ENCODE measurements around the gene PFN1. TPM values are rescaled to one million over a fixed set of nuclear protein-coding genes. Genes with fewer than 3 reads are reported as not detected.

Gene PFN1
- total RNA-seq, 1 donor from 2014 or later: 455 TPM

- ATAC-seq: peak; percentile 85
These were observed 19.5 kb upstream of the PFN1 start, which contains the start of gene SPAG7 for GRCh38 chr17:4967539-4968485. SPAG7 (minus strand) TSS chr17:4967817; CDS start chr17:4967804, 13 bp downstream.

GRCh38 chr17:4966844-4967538, 18.7 kb upstream of the PFN1 start:
- peak; percentile 89 for ATAC-seq

DNA sequence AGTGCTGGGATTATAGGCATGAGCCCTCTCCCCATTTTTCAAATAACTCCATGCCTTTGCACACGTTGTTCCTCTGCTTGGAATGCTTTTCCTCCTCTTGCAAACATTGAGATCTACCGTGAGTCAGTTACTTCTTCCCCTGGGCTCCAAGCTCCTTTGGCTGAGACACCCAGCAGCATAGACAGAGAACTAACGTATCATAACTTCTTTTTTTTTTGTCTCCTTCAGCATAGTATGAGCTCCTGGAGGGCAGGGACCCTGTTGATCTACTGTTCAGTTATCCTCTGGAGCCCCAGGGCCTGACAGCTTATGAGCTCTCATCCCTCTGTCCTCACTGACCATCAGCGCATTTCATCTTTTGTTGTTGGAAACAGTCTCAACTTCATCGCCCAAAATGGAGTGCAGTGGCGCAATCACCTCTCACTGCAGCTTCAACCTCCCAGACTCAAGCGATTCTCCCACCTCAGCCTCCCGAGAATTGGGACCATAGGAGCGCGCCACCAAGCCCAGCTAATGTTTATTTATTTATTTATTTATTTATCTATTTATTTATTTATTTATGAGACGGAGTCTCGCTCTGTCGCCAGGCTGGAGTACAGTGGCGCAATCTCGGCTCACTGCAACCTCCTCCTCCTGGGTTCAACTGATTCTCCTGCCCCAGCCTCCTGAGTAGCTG, 17.1 kb upstream of the PFN1 start:
- ATAC-seq: no peak

DNA sequence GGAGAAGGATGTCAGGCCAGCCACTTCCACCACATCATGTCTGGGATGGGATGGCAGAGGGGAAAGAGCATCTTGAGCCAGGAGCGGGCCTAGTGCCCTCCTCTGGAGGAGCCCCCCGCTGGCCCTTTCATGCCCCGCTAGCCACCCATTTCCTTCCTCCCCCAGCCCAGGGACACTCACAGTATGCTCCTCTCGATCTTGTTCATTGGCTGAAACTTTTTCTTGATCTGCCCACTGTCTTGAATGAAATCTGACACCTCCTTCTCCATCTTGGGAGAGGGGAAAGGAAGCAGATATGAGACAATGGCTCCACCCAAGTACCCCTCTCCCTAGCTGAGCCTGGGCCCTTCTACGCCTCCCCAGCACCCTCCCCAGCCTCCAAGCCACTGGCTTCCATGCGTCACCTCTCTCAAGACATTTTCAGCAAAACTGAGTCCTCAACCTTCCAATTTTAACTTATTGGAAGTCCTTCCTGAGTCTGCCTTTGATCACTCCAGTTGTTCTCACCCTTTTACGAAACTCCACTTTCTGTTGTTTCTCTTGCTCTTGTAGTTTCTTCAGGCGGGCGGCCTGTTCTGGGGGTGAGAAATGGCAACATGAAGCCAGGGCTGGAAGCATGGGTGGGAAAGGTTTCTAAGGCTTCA, 12.1 kb upstream of the PFN1 start:
- no peak for ATAC-seq

- peak; percentile 2 for ATAC-seq
These were observed 11.1 kb upstream of the PFN1 start for GRCh38 chr17:4959261-4959965.

GRCh38 chr17:4958102-4958501, 9.8 kb upstream of the PFN1 start:
- ATAC-seq: no peak

GRCh38 chr17:4956493-4957061, 8.2 kb upstream of the PFN1 start:
- no peak for ATAC-seq

DNA sequence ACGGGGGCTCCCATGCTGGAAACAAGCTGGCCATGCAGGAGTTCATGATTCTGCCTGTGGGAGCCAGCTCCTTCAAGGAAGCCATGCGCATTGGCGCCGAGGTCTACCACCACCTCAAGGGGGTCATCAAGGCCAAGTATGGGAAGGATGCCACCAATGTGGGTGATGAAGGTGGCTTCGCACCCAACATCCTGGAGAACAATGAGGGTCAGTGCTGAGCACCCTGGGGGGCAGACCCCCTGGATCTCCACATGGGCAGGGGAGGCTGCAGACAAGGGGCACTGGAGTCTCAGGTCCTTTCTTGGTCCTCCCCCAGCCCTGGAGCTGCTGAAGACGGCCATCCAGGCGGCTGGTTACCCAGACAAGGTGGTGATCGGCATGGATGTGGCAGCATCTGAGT, 6.8 kb upstream of the PFN1 start:
- no peak for ATAC-seq

- no peak for ATAC-seq
These were observed 5.2 kb upstream of the PFN1 start for GRCh38 chr17:4953451-4953961.

DNA sequence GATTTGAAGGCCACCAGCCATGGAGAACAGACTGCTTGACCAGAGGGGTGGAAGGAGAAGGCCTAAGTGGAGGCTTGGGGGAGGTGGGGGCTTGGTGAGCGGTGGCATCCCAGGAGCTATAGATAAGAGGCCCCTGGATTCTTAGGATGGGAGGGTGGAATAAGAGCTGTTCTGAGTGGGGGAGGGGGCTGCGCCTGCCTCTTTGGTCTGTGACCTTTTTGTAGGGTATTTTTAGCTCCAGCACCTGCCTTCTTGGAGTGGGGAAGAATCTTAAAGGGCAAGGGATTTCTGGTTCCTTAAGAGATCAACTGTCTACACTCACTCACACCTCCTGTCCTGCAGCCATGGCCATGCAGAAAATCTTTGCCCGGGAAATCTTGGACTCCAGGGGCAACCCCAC, 3.2 kb upstream of the PFN1 start:
- ATAC-seq: no peak

DNA sequence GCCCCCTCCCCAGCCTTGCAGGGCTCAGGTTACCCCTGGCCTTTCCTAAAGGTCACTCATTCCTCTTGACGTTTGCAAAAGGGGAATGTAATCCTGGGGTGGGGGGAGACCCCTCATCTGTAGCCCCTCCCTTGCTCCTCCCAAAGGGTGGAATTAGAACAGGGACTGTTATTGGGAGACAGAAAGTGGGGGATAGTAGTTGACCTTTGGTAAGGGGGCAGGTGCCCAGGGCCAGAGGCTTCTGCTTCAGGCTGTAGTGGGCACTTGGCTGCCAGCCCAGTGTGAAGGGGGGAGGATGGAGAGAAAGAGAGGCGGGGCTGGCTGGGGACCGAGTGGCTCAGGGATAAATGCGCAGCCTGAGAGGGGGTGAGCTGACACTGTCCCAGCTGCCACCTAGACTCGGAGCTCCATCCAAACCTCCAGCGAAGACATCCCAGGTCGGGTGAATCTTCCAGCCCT, 2.4 kb upstream of the PFN1 start, which contains the start of gene ENO3:
Gene ENO3, plus strand, starts transcription at position 374 of the 459 bp plus-strand sequence. CDS start 711 bp downstream, outside the sequence.
- ATAC-seq: no peak

DNA sequence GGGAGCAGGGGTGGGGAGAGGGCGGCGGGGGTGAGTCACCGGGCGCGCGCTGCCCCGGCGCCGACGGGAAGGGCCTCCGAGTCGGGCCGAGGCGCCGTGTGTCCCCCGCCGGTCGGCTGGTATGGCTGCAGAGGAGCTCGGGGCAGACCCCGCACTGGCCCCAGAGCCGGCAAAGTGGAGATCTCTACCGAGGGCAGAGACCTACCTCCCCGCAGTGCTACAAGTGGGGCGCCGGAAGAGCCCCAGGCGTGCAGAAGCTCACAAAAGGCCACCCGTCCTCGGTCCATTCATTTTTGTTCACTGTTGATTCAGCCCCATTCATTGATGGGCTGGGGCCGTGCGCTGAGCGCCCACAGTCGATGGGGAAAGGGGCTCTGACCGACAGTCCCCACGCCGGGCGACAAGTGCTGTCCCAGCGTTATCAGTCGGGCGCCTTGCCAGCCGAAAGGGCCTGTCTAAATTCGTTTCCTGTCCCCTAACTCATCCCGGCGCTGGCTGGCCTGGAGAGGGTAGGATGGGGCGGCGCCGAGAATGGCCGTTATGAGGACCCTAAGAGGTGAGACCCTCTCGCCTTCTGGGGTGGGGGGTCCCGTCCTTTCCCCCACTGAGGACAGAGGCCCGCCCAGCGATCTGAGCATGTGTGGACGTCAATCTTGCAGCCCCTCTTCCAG, 1.9 kb upstream of the PFN1 start:
- peak; percentile 20 for ATAC-seq

DNA sequence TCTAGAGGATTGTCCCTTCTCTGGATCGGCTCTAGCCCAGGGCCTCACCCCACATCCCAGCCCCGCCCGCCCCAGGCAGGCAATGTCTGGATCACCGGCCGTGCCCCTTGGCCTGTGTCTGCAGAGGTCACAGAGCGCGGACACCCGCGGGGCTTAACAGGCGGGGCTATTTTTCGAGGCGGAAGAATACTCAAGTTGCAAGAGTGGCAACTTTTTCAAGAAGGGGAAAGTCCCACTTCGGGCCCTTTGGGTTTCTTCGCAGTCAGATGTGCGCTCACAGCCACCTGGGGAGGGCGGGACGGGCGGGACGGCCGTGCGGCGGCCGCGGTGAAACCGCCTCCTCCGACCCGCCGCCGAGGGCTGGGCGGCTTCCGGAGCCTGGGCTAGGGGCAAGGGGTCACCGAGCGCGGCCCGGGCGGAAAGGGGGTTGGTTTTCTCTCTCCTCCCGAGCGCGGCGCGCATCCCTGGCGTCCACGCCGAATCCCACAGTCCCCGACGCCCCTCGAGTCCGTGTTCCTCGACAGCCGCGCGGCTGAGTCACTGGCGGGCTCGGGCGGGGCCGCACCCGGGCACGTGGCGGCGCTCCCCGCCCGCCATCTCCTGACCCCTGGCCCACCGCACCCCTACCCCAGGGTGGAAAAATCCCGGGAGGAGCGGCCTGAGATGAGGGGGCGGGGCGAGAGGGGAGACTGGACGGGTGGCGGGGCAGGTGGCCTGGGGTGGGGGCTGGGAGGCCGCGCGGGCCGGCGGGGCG, 1.2 kb upstream of the PFN1 start:
- ATAC-seq: peak; percentile 34

GRCh38 chr17:4948931-4949320, 596 bp upstream of the PFN1 start:
- ATAC-seq: peak; percentile 62

DNA sequence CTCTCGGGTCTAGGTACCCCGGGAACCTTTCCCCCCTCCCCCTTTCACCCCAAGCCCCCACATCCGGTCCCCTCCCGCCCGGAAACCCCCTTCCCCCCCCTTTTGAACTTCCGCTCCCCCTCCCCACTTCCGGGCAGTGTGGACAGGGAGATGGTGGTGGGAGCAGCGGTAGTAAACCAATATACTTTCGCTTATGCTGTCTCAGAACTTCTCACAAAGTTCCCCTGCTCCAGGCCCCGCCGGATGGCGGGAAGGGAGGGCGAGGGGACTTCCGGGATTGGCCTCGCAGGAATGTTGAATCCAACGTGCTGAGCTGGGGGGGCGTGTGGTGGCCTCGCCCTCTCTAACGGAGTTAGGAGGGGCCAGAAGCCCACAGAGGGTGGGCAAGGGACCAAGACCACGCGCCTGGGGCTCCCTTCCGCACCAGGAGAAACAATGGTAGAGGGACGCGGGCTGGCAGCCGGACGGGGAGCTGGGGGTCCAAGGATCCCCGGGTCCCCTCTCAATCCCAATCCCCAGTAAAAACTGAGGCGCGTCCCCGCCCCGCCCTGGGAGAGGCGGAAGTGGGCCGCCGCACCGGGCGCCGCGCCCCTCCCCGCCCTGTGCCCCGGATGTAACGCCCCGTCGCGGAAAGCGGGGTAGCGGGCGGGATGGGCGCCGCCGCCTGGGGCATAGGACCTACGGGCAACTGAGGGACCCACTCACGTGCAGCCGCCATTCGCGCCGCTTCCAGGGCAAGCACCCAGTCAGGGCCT, 742 bp downstream of the PFN1 start:
- peak; percentile 46 for ATAC-seq

- ATAC-seq: no peak
These were observed 1.3 kb downstream of the PFN1 start for GRCh38 chr17:4947010-4947410.

- ATAC-seq: no peak
These were observed 1.9 kb downstream of the PFN1 start for GRCh38 chr17:4946312-4946976.

- no peak for ATAC-seq
These were observed 2.4 kb downstream of the PFN1 start for GRCh38 chr17:4945944-4946280.

Data from esophagus mucosa (tissue), 1 donor.